ENCODE results near the gene C2orf69.

GRCh38 chr2:199911877-199912161 is 726 bp downstream of the C2orf69 start:
- TF ChIP-seq CTCF (IDR thresholded peaks at IDR 0.05; ENCODE audit: insufficient read depth, low read length, poor library complexity, severe bottlenecking) = no peak
- no peak for TF ChIP-seq EZH2phosphoT487 (conservative IDR thresholded peaks at IDR 0.05; ENCODE audit: low read length)

All from SU-DHL-6 (cell line).